Thyroid gland (tissue), 4 donors: ENCODE measurements around the gene RUFY2. TPM values are rescaled to one million over a fixed set of nuclear protein-coding genes. Genes with fewer than 3 reads are reported as not detected.
"Not testable (repeated sequence)": the region's sequence is repeated elsewhere in the genome, so short reads cannot be mapped to it uniquely, and the experiment has no call there.

Experiments used
- DNase-seq, 2 donors: peaks; one replicate each; pipeline ENCODE4 v3.0.0-alpha.2; 2019
- H3K27ac ChIP-seq, 3 donors: fragments of 200-600 bp; sonication (generic); 1 replicate in 2 of 3; 2 replicates in 1 of 3; pipeline ENCODE4 v1.5.1; 2016 to 2019; ENCODE audit warnings: mild to moderate bottlenecking in 1 of 3, moderate library complexity in 1 of 3
- H3K27me3 ChIP-seq: fragments of 200-600 bp; sonication (generic); one replicate; pipeline ENCODE4 v1.5.1; 2019
- H3K36me3 ChIP-seq, 2 donors: fragments of 200-600 bp; sonication (generic); one replicate each; pipeline ENCODE4 v1.5.1; 2016 to 2019
- H3K4me1 ChIP-seq, 2 donors: fragments of 200-600 bp; sonication (generic); one replicate each; pipeline ENCODE4 v1.5.1; 2017 to 2019
- H3K4me3 ChIP-seq, 3 donors: fragments of 200-600 bp; sonication (generic); replicated peaks in 1 of 3; 1 replicate in 2 of 3; 2 replicates in 1 of 3; pipeline ENCODE4 v1.5.1; 2016; ENCODE audit warnings: mild to moderate bottlenecking in 1 of 3
- H3K9me3 ChIP-seq: fragments of 200-600 bp; sonication (generic); one replicate; pipeline ENCODE4 v1.5.1; 2017
- POLR2A ChIP-seq, 2 donors: fragments of 450-650 bp; IDR thresholded peaks; one replicate each; pipeline ENCODE4 v1.6.1; 2017; ENCODE audit warnings: antibody characterized with exemption in 2 of 2, mild to moderate bottlenecking in 2 of 2, moderate library complexity in 1 of 2
- WGBS, 2 donors: methylation state at CpG; one replicate each; pipeline ENCODE4 v1.1.5; 2017; 5-methylcytosine and 5-hydroxymethylcytosine counted together
- intact Hi-C: fragments of 100-400 bp; cut with DNase I; formaldehyde crosslinking; loops from one replicate; pipeline ENCODE4 v1.15.1; 2023
- total RNA-seq, 4 donors: library from RNA; depleted of rRNA; stranded (reverse); fragments of >200 nt; gene quantifications; one replicate each; pipeline ENCODE4 v1.2.3, GENCODE V29; 2016
- TF ChIP-seq, protein P1 (sequence below), 6 experiments: fragments of 200-600 bp in 3 of 6; fragments of 450-650 bp in 3 of 6; sonication (generic) in 3 of 6; IDR thresholded peaks; one replicate each; pipeline ENCODE4 v1.5.1; 2016 to 2019; ENCODE audit warnings: antibody characterized with exemption in 6 of 6, mild to moderate bottlenecking in 2 of 6, inconsistent platforms in 1 of 6, moderate library complexity in 1 of 6

The RUFY2 gene, protein sequence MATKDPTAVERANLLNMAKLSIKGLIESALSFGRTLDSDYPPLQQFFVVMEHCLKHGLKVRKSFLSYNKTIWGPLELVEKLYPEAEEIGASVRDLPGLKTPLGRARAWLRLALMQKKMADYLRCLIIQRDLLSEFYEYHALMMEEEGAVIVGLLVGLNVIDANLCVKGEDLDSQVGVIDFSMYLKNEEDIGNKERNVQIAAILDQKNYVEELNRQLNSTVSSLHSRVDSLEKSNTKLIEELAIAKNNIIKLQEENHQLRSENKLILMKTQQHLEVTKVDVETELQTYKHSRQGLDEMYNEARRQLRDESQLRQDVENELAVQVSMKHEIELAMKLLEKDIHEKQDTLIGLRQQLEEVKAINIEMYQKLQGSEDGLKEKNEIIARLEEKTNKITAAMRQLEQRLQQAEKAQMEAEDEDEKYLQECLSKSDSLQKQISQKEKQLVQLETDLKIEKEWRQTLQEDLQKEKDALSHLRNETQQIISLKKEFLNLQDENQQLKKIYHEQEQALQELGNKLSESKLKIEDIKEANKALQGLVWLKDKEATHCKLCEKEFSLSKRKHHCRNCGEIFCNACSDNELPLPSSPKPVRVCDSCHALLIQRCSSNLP
- total RNA-seq = 10 to 100 TPM; 27.4 to 52.5 (median 31.4) TPM

DNA sequence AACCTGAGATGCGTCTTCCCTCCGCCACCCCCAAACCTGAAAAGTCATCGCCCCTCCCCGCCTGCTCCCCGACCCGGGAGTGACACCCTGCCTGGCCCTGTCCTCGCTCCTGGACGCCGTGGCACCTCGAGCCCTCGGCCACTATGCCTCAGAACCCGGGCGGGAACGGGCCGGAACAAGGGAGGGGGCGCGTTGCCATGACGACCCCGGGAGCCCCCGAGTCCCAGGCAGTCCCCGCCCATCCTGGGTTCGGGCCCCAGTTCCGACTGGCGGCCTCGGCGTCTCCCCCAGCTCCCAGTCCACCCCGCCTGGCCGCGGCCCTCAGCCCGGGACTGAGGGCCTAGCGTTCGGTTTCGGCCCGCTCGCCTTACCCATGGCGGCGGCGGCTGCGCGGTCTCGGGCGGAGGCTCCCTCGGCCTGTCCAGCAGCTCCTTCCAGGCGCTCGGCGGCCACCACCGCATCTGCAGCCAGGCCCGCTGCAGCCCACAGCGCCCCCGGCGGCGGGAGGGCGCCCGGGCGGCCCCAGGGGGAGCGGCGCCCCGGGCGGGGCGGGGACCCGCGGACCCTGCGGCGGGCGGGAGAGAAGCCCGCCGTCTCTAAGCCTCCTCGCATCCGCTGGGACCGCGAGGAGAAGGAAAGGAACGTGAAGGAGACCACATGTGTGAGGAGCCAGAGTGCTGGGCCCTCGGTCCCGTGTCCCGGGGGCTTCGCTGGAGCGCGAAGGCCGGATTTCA, at the start of gene RUFY2:
TSS of gene RUFY2 (minus strand) at position 463 of the 734 bp plus-strand sequence. CDS start at position 375, 88 bp downstream.
- Histone ChIP-seq H3K4me1 (no peaks in the 10 kb centered on the region), H3K27me3 (no peaks in the 10 kb centered on the region), H3K9me3 (no peaks in the 10 kb centered on the region), H3K27ac (peak within 1 kb of the TSS; percentile 57 to 95 (median 94)), H3K4me3 (peak within 1 kb of the TSS; percentile 57 to 85 (median 64)), H3K36me3 (no peaks in the 10 kb centered on the region)
- intact Hi-C loops = no loop called here
- TF ChIP-seq, protein P1, sequence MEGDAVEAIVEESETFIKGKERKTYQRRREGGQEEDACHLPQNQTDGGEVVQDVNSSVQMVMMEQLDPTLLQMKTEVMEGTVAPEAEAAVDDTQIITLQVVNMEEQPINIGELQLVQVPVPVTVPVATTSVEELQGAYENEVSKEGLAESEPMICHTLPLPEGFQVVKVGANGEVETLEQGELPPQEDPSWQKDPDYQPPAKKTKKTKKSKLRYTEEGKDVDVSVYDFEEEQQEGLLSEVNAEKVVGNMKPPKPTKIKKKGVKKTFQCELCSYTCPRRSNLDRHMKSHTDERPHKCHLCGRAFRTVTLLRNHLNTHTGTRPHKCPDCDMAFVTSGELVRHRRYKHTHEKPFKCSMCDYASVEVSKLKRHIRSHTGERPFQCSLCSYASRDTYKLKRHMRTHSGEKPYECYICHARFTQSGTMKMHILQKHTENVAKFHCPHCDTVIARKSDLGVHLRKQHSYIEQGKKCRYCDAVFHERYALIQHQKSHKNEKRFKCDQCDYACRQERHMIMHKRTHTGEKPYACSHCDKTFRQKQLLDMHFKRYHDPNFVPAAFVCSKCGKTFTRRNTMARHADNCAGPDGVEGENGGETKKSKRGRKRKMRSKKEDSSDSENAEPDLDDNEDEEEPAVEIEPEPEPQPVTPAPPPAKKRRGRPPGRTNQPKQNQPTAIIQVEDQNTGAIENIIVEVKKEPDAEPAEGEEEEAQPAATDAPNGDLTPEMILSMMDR (IDR thresholded peaks at IDR 0.05) = peak in 4 of 6 experiments; percentile 33 to 99 (median 96)
- TF ChIP-seq POLR2A (IDR thresholded peaks at IDR 0.05) = peak; percentile 50 to 70
- 0% methylated on average over 6 to 21 of the region's 79 CpGs for WGBS, 2 donors
- DNase-seq = peak; percentile 77 to 83

DNA sequence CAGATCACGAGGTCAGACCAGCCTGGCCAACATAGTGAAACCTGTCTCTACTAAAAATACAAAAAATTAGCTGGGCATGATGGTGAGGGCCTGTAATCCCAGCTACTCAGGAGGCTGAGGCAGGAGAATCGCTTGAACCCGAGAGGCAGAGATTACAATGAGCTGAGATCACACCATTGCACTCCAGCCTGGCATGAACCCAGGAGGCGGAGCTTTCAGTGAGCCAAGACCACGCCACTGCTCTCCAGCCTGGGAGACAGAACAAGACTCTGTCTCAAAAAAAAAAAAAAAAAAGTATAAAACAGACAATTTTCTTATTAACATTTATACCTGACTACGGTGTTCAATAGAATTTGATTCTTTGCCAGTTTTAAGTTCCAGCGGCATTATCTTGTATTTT, 42.6 kb upstream of the RUFY2 start:
- H3K27ac ChIP-seq, H3K4me3 ChIP-seq, H3K27me3 ChIP-seq, DNase-seq, H3K9me3 ChIP-seq, intact Hi-C loops, H3K4me1 ChIP-seq, H3K36me3 ChIP-seq: not testable (repeated sequence)
- 83 to 86% methylated on average over 7 of the region's 7 CpGs for WGBS, 2 donors

DNA sequence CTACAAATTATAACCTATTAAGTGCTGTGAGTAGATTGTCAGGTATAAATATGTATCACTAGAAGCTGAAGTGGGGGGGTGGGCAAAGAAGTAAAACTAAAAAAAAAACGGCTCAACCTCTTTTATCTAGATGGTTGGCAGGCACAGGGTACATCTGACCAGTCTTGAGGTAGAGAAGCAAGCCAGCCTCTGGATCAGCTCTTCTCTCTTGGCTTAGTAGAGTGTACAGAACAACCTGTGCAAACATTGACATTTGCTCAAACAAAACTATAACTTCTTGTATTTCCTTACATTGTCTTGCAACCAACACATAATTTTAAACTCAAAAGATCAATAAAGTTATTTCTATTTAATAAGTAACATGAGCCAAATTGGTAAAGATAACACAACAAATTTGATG, 39.1 kb upstream of the RUFY2 start:
- Histone ChIP-seq H3K27ac (no peak overlapping the region), H3K27me3 (no peaks in the 10 kb centered on the region), H3K4me1 (no peaks in the 10 kb centered on the region), H3K4me3 (no peak overlapping the region), H3K36me3 (no peaks in the 10 kb centered on the region), H3K9me3 (no peaks in the 10 kb centered on the region)
- TF ChIP-seq POLR2A (IDR thresholded peaks at IDR 0.05) = no peak
- TF ChIP-seq, protein P1 (IDR thresholded peaks at IDR 0.05) = no peak
- intact Hi-C loops = no loop called here
- no peak for DNase-seq
- WGBS, 2 donors = 78 to 91% methylated on average over 1 of the region's 1 CpG

DNA sequence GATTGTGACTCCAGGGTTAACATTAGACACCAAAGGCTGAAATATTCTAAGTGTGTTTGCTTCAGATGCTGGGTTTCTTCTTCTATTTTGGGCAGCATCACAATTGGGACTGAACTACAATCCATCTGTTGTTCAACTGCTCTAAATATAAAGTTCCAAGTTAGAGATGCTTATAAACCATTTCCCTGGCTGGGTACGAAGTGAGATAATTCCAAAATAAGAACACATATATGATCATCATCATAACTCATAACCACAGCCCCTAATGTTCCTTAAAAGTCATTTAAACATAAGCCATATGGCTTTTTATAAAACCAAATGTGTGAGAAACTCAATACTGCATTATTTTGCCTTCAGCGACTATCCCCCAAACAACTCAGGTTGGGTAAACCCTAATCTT, 35.9 kb upstream of the RUFY2 start:
- H3K9me3 ChIP-seq = no peaks in the 10 kb centered on the region
- no peak for TF ChIP-seq POLR2A (IDR thresholded peaks at IDR 0.05)
- TF ChIP-seq, protein P1 (IDR thresholded peaks at IDR 0.05) = no peak
- H3K27ac ChIP-seq = no peak overlapping the region
- 93 to 96% methylated on average over 2 of the region's 2 CpGs for WGBS, 2 donors
- H3K27me3 ChIP-seq = no peaks in the 10 kb centered on the region
- intact Hi-C loops = no loop called here
- no peak overlapping the region for H3K4me3 ChIP-seq
- no peaks in the 10 kb centered on the region for H3K36me3 ChIP-seq
- no peaks in the 10 kb centered on the region for H3K4me1 ChIP-seq
- DNase-seq = no peak

DNA sequence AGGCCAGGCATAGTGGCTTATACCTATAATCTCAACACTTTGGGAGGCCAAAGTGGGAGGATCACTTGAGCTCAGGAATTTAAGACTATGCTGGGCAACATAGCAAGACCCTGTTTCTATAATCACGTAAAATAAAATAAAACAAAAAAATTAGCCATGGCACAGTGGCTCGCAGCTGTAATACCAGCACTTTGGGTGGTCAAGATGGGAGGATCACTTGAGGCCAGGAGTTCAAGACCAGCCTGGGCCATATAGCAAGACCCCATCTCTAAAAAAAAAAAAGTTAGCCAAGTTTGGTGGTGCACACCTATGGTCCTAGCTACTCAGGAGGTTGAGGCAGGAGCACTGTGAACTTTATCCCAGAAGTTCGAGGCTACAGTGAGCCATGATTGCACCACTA, 33.8 kb upstream of the RUFY2 start:
- no peak overlapping the region for H3K27ac ChIP-seq
- no peaks in the 10 kb centered on the region for H3K36me3 ChIP-seq
- TF ChIP-seq, protein P1 (IDR thresholded peaks at IDR 0.05) = no peak
- TF ChIP-seq POLR2A (IDR thresholded peaks at IDR 0.05) = no peak
- no peak for DNase-seq
- intact Hi-C loops = no loop called here
- H3K4me1 ChIP-seq = no peaks in the 10 kb centered on the region
- H3K4me3 ChIP-seq = no peak overlapping the region
- WGBS, 2 donors = 95 to 97% methylated on average over 3 of the region's 3 CpGs
- H3K27me3 ChIP-seq = no peaks in the 10 kb centered on the region
- H3K9me3 ChIP-seq = no peaks in the 10 kb centered on the region
